ENCODE results near the gene TMC1. TPM values are rescaled to one million over a fixed set of nuclear protein-coding genes. Genes with fewer than 3 reads are reported as not detected.

TMC1 gene
- total RNA-seq, 3 donors from 2014 or later, result not detected

- no peak overlapping the region for H3K4me3 Mint-ChIP-seq
- peaks cover 21% of the 10 kb centered on the region for H3K27me3 Mint-ChIP-seq (ENCODE audit: low read depth)
- H3K4me1 Mint-ChIP-seq (ENCODE audit: low read depth), result no peaks in the 10 kb centered on the region
- DNase-seq (no peak), ATAC-seq (no peak)
- no peaks in the 10 kb centered on the region for H3K36me3 Mint-ChIP-seq (ENCODE audit: insufficient read depth)
- no peaks in the 10 kb centered on the region for H3K9me3 Mint-ChIP-seq
Measured at GRCh38 chr9:72733895-72734294, 212.5 kb downstream of the TMC1 start.

GRCh38 chr9:72734631-72735030 is 213.2 kb downstream of the TMC1 start:
- ATAC-seq, result no peak
- no peak overlapping the region for H3K4me3 Mint-ChIP-seq
- DNase-seq, result no peak
- no peaks in the 10 kb centered on the region for H3K9me3 Mint-ChIP-seq
- H3K27me3 Mint-ChIP-seq (ENCODE audit: low read depth), result peaks cover 21% of the 10 kb centered on the region
- no peaks in the 10 kb centered on the region for H3K4me1 Mint-ChIP-seq (ENCODE audit: low read depth)
- H3K36me3 Mint-ChIP-seq (ENCODE audit: insufficient read depth), result no peaks in the 10 kb centered on the region

GRCh38 chr9:72743836-72744235 is 222.4 kb downstream of the TMC1 start:
- Mint-ChIP-seq H3K4me3 (no peak overlapping the region), H3K9me3 (no peaks in the 10 kb centered on the region), H3K27me3 (ENCODE audit: low read depth) (peaks cover 7% of the 10 kb centered on the region), H3K4me1 (ENCODE audit: low read depth) (no peaks in the 10 kb centered on the region), H3K36me3 (ENCODE audit: insufficient read depth) (no peaks in the 10 kb centered on the region)
- no peak for ATAC-seq
- no peak for DNase-seq

GRCh38 chr9:72749276-72749675 is 227.9 kb downstream of the TMC1 start:
- Mint-ChIP-seq H3K36me3 (ENCODE audit: insufficient read depth) (no peaks in the 10 kb centered on the region), H3K4me3 (no peak overlapping the region), H3K27me3 (ENCODE audit: low read depth) (no peaks in the 10 kb centered on the region), H3K9me3 (no peaks in the 10 kb centered on the region), H3K4me1 (ENCODE audit: low read depth) (no peaks in the 10 kb centered on the region)
- no peak for ATAC-seq
- no peak for DNase-seq

GRCh38 chr9:72751541-72751940 is 230.1 kb downstream of the TMC1 start:
- no peak overlapping the region for H3K4me3 Mint-ChIP-seq
- H3K27me3 Mint-ChIP-seq (ENCODE audit: low read depth), result peaks cover 4% of the 10 kb centered on the region
- ATAC-seq (no peak), DNase-seq (no peak)
- H3K4me1 Mint-ChIP-seq (ENCODE audit: low read depth), result no peaks in the 10 kb centered on the region
- no peaks in the 10 kb centered on the region for H3K9me3 Mint-ChIP-seq
- H3K36me3 Mint-ChIP-seq (ENCODE audit: insufficient read depth), result no peaks in the 10 kb centered on the region

- Mint-ChIP-seq H3K4me3 (no peak overlapping the region), H3K36me3 (ENCODE audit: insufficient read depth) (no peaks in the 10 kb centered on the region), H3K4me1 (ENCODE audit: low read depth) (no peaks in the 10 kb centered on the region), H3K27me3 (ENCODE audit: low read depth) (peaks cover 6% of the 10 kb centered on the region), H3K9me3 (no peaks in the 10 kb centered on the region)
- no peak for DNase-seq
- ATAC-seq, result no peak
Measured at GRCh38 chr9:72753266-72753893, 232.0 kb downstream of the TMC1 start.

- no peak overlapping the region for H3K4me3 Mint-ChIP-seq
- no peaks in the 10 kb centered on the region for H3K36me3 Mint-ChIP-seq (ENCODE audit: insufficient read depth)
Measured at GRCh38 chr9:72755836-72756235, 234.4 kb downstream of the TMC1 start.

GRCh38 chr9:72758944-72759343 is 237.5 kb downstream of the TMC1 start:
- H3K27me3 Mint-ChIP-seq (ENCODE audit: low read depth), result peaks cover 8% of the 10 kb centered on the region
- H3K9me3 Mint-ChIP-seq, result no peaks in the 10 kb centered on the region
- no peaks in the 10 kb centered on the region for H3K36me3 Mint-ChIP-seq (ENCODE audit: insufficient read depth)
- no peaks in the 10 kb centered on the region for H3K4me1 Mint-ChIP-seq (ENCODE audit: low read depth)
- no peak overlapping the region for H3K4me3 Mint-ChIP-seq
- DNase-seq (no peak), ATAC-seq (no peak)

More at GRCh38 chr9:72755836-72756235, 234.4 kb downstream of the TMC1 start:
- peaks cover 6% of the 10 kb centered on the region for H3K27me3 Mint-ChIP-seq (ENCODE audit: low read depth)
- no peaks in the 10 kb centered on the region for H3K9me3 Mint-ChIP-seq
- ATAC-seq (no peak), DNase-seq (no peak)
- no peaks in the 10 kb centered on the region for H3K4me1 Mint-ChIP-seq (ENCODE audit: low read depth)

GRCh38 chr9:72763022-72763421 is 241.6 kb downstream of the TMC1 start:
- Mint-ChIP-seq H3K4me1 (ENCODE audit: low read depth) (no peaks in the 10 kb centered on the region), H3K36me3 (ENCODE audit: insufficient read depth) (no peaks in the 10 kb centered on the region)
- ATAC-seq, result no peak

GRCh38 chr9:72769546-72769945 is 248.1 kb downstream of the TMC1 start:
- DNase-seq (no peak), ATAC-seq (no peak)
- H3K4me3 Mint-ChIP-seq, result no peak overlapping the region
- no peaks in the 10 kb centered on the region for H3K4me1 Mint-ChIP-seq (ENCODE audit: low read depth)
- no peaks in the 10 kb centered on the region for H3K36me3 Mint-ChIP-seq (ENCODE audit: insufficient read depth)
- H3K9me3 Mint-ChIP-seq, result no peaks in the 10 kb centered on the region
- H3K27me3 Mint-ChIP-seq (ENCODE audit: low read depth), result peaks cover 5% of the 10 kb centered on the region

More at GRCh38 chr9:72763022-72763421, 241.6 kb downstream of the TMC1 start:
- Mint-ChIP-seq H3K27me3 (ENCODE audit: low read depth) (peaks cover 4% of the 10 kb centered on the region), H3K9me3 (no peaks in the 10 kb centered on the region), H3K4me3 (no peak overlapping the region)
- DNase-seq, result no peak

- H3K36me3 Mint-ChIP-seq (ENCODE audit: insufficient read depth), result no peaks in the 10 kb centered on the region
- no peak for DNase-seq
- H3K27me3 Mint-ChIP-seq (ENCODE audit: low read depth), result peaks cover 10% of the 10 kb centered on the region
- no peaks in the 10 kb centered on the region for H3K4me1 Mint-ChIP-seq (ENCODE audit: low read depth)
- no peak overlapping the region for H3K4me3 Mint-ChIP-seq
- no peak for ATAC-seq
- no peaks in the 10 kb centered on the region for H3K9me3 Mint-ChIP-seq
Measured at GRCh38 chr9:72772661-72773060, 251.3 kb downstream of the TMC1 start.

GRCh38 chr9:72773570-72773969 is 252.2 kb downstream of the TMC1 start:
- Mint-ChIP-seq H3K9me3 (no peaks in the 10 kb centered on the region), H3K27me3 (ENCODE audit: low read depth) (peaks cover 13% of the 10 kb centered on the region), H3K4me3 (no peak overlapping the region), H3K4me1 (ENCODE audit: low read depth) (no peaks in the 10 kb centered on the region), H3K36me3 (ENCODE audit: insufficient read depth) (no peaks in the 10 kb centered on the region)
- DNase-seq, result no peak
- no peak for ATAC-seq

GRCh38 chr9:72775570-72775969 is 254.2 kb downstream of the TMC1 start:
- DNase-seq (no peak), ATAC-seq (no peak)
- H3K9me3 Mint-ChIP-seq, result no peaks in the 10 kb centered on the region
- H3K36me3 Mint-ChIP-seq (ENCODE audit: insufficient read depth), result no peaks in the 10 kb centered on the region
- no peaks in the 10 kb centered on the region for H3K4me1 Mint-ChIP-seq (ENCODE audit: low read depth)
- H3K27me3 Mint-ChIP-seq (ENCODE audit: low read depth), result peaks cover 13% of the 10 kb centered on the region
- no peak overlapping the region for H3K4me3 Mint-ChIP-seq

GRCh38 chr9:72779614-72780013 is 258.2 kb downstream of the TMC1 start:
- ATAC-seq, result no peak
- no peak for DNase-seq
- no peak overlapping the region for H3K4me3 Mint-ChIP-seq
- H3K36me3 Mint-ChIP-seq (ENCODE audit: insufficient read depth), result no peaks in the 10 kb centered on the region
- peaks cover 4% of the 10 kb centered on the region for H3K9me3 Mint-ChIP-seq
- H3K27me3 Mint-ChIP-seq (ENCODE audit: low read depth), result peaks cover 9% of the 10 kb centered on the region
- no peaks in the 10 kb centered on the region for H3K4me1 Mint-ChIP-seq (ENCODE audit: low read depth)

GRCh38 chr9:72786948-72787347 is 265.5 kb downstream of the TMC1 start:
- no peak for DNase-seq
- H3K4me1 Mint-ChIP-seq (ENCODE audit: low read depth), result no peaks in the 10 kb centered on the region
- no peak overlapping the region for H3K4me3 Mint-ChIP-seq
- H3K27me3 Mint-ChIP-seq (ENCODE audit: low read depth), result peaks cover 3% of the 10 kb centered on the region
- no peaks in the 10 kb centered on the region for H3K36me3 Mint-ChIP-seq (ENCODE audit: insufficient read depth)
- no peak for ATAC-seq
- peaks cover 4% of the 10 kb centered on the region for H3K9me3 Mint-ChIP-seq
